Immature natural killer cell (primary cell): ENCODE results near the gene EHD1. TPM values are rescaled to one million over a fixed set of nuclear protein-coding genes. Genes with fewer than 3 reads are reported as not detected.
A peak's percentile ranks its signal among the peaks of the same experiment; 100 is the strongest.
"Not testable (repeated sequence)": the region's sequence is repeated elsewhere in the genome, so short reads cannot be mapped to it uniquely, and the experiment has no call there.

Experiments
- DNase-seq, 3 donors: peaks; one replicate each; pipeline ENCODE4 v3.0.0; 2022; ENCODE audit warnings: mixed read lengths in 1 of 3
- H3K27ac Mint-ChIP-seq, 6 donors: one replicate each; pipeline ENCODE4 v1.8.0; 2020; ENCODE audit warnings: mixed read lengths in 6 of 6, mild to moderate bottlenecking in 5 of 6, inconsistent platforms in 4 of 6, moderate library complexity in 3 of 6
- H3K27me3 Mint-ChIP-seq, 3 donors: one replicate each; pipeline ENCODE4 v1.8.0; 2020 to 2021; ENCODE audit warnings: low read depth in 3 of 3, mild to moderate bottlenecking in 3 of 3, mixed read lengths in 3 of 3, moderate library complexity in 3 of 3, inconsistent platforms in 1 of 3
- H3K36me3 Mint-ChIP-seq, 3 donors: one replicate each; pipeline ENCODE4 v1.8.0; 2020; ENCODE audit warnings: mixed read lengths in 3 of 3, inconsistent platforms in 2 of 3, mild to moderate bottlenecking in 2 of 3
- H3K4me1 Mint-ChIP-seq, 2 donors: one replicate each; pipeline ENCODE4 v1.8.0; 2020; ENCODE audit warnings: inconsistent platforms in 2 of 2, mild to moderate bottlenecking in 2 of 2, mixed read lengths in 2 of 2, moderate library complexity in 1 of 2
- H3K4me3 Mint-ChIP-seq, 5 donors: one replicate each; pipeline ENCODE4 v1.8.0; 2020; ENCODE audit warnings: mild to moderate bottlenecking in 5 of 5, mixed read lengths in 5 of 5, inconsistent platforms in 3 of 5, moderate library complexity in 3 of 5
- H3K9me3 Mint-ChIP-seq, 6 donors: one replicate each; pipeline ENCODE4 v1.8.0; 2020; ENCODE audit warnings: mild to moderate bottlenecking in 6 of 6, mixed read lengths in 6 of 6, inconsistent platforms in 4 of 6, moderate library complexity in 3 of 6
- polyA plus RNA-seq, 3 donors: library from polyadenylated mRNA; unstranded; fragments of 300-500 nt; fragmentation: Illumina TruSeq; gene quantifications; one replicate each; pipeline ENCODE4 v1.2.3, GENCODE V29; 2021

Gene EHD1
- polyA plus RNA-seq, 3 donors from 2014 or later = 136 to 247 (median 160) TPM

- DNase-seq = no peak
- H3K4me3 Mint-ChIP-seq = no peak overlapping the region
- peaks cover 6% of the 10 kb centered on the region in 2 donors for H3K4me1 Mint-ChIP-seq
- no peak overlapping the region for H3K27ac Mint-ChIP-seq
- no peaks in the 10 kb centered on the region for H3K9me3 Mint-ChIP-seq
- H3K36me3 Mint-ChIP-seq = peaks cover 0 to 3% (median 3%) of the 10 kb centered on the region in 3 donors
- H3K27me3 Mint-ChIP-seq = peaks cover 0 to 2% (median 0%) of the 10 kb centered on the region in 3 donors
Measured at GRCh38 chr11:64834031-64834722, 44.2 kb downstream of the EHD1 start.

- DNase-seq = no peak
- no peaks in the 10 kb centered on the region for H3K9me3 Mint-ChIP-seq
- peaks cover 6% of the 10 kb centered on the region in 2 donors for H3K4me1 Mint-ChIP-seq
- H3K27ac Mint-ChIP-seq = no peak overlapping the region
- H3K36me3 Mint-ChIP-seq = peaks cover 0 to 3% (median 3%) of the 10 kb centered on the region in 3 donors
- peaks cover 0 to 4% (median 0%) of the 10 kb centered on the region in 3 donors for H3K27me3 Mint-ChIP-seq
- H3K4me3 Mint-ChIP-seq = no peak overlapping the region
Measured at GRCh38 chr11:64833509-64833908, 44.9 kb downstream of the EHD1 start.

- Mint-ChIP-seq H3K4me1 (peaks cover 6% of the 10 kb centered on the region in 2 donors), H3K27me3 (peaks cover 0 to 4% (median 0%) of the 10 kb centered on the region in 3 donors), H3K27ac (no peak overlapping the region), H3K4me3 (no peak overlapping the region), H3K36me3 (peaks cover 0 to 3% (median 3%) of the 10 kb centered on the region in 3 donors), H3K9me3 (no peaks in the 10 kb centered on the region)
- no peak for DNase-seq
Measured at GRCh38 chr11:64833198-64833502, 45.3 kb downstream of the EHD1 start.

GRCh38 chr11:64832467-64833197 lies 45.8 kb downstream of the EHD1 start:
- H3K36me3 Mint-ChIP-seq = peaks cover 0 to 5% (median 3%) of the 10 kb centered on the region in 3 donors
- no peak overlapping the region for H3K4me3 Mint-ChIP-seq
- H3K9me3 Mint-ChIP-seq = no peaks in the 10 kb centered on the region
- no peak for DNase-seq
- peaks cover 0 to 4% (median 0%) of the 10 kb centered on the region in 3 donors for H3K27me3 Mint-ChIP-seq
- H3K4me1 Mint-ChIP-seq = peaks cover 6% of the 10 kb centered on the region in 2 donors
- no peak overlapping the region for H3K27ac Mint-ChIP-seq

GRCh38 chr11:64831411-64831891 lies 47.0 kb downstream of the EHD1 start:
- Mint-ChIP-seq H3K4me1 (no peaks in the 10 kb centered on the region), H3K9me3 (no peaks in the 10 kb centered on the region), H3K4me3 (no peak overlapping the region), H3K27ac (no peak overlapping the region), H3K36me3 (peaks cover 0 to 6% (median 3%) of the 10 kb centered on the region in 3 donors), H3K27me3 (peaks cover 0 to 4% (median 0%) of the 10 kb centered on the region in 3 donors)
- DNase-seq = no peak

GRCh38 chr11:64829536-64830251 lies 48.7 kb downstream of the EHD1 start:
- H3K4me1 Mint-ChIP-seq = no peaks in the 10 kb centered on the region
- no peak for DNase-seq
- no peak overlapping the region for H3K27ac Mint-ChIP-seq
- H3K9me3 Mint-ChIP-seq = no peaks in the 10 kb centered on the region
- no peak overlapping the region for H3K4me3 Mint-ChIP-seq
- peaks cover 0 to 6% (median 3%) of the 10 kb centered on the region in 3 donors for H3K36me3 Mint-ChIP-seq
- H3K27me3 Mint-ChIP-seq = peaks cover 0 to 4% (median 0%) of the 10 kb centered on the region in 3 donors

GRCh38 chr11:64827451-64827839 lies 51.0 kb downstream of the EHD1 start:
- H3K36me3 Mint-ChIP-seq = peaks cover 0 to 6% (median 3%) of the 10 kb centered on the region in 3 donors
- no peak for DNase-seq
- no peak overlapping the region for H3K27ac Mint-ChIP-seq
- H3K27me3 Mint-ChIP-seq = peaks cover 0 to 3% (median 2%) of the 10 kb centered on the region in 3 donors
- no peaks in the 10 kb centered on the region for H3K4me1 Mint-ChIP-seq
- no peaks in the 10 kb centered on the region for H3K9me3 Mint-ChIP-seq
- H3K4me3 Mint-ChIP-seq = no peak overlapping the region

GRCh38 chr11:64826578-64827450 lies 51.6 kb downstream of the EHD1 start:
- Mint-ChIP-seq H3K27me3 (peaks cover 0 to 3% (median 2%) of the 10 kb centered on the region in 3 donors), H3K36me3 (peaks cover 0 to 5% (median 1%) of the 10 kb centered on the region in 3 donors), H3K27ac (no peak overlapping the region), H3K4me1 (no peaks in the 10 kb centered on the region), H3K9me3 (no peaks in the 10 kb centered on the region), H3K4me3 (no peak overlapping the region)
- DNase-seq = no peak

- DNase-seq = no peak
- Mint-ChIP-seq H3K4me1 (no peaks in the 10 kb centered on the region), H3K27me3 (peaks cover 0 to 3% (median 2%) of the 10 kb centered on the region in 3 donors), H3K36me3 (peaks cover 0 to 3% (median 0%) of the 10 kb centered on the region in 3 donors), H3K4me3 (no peak overlapping the region), H3K27ac (no peak overlapping the region), H3K9me3 (no peaks in the 10 kb centered on the region)
Measured at GRCh38 chr11:64826062-64826461, 52.4 kb downstream of the EHD1 start.

GRCh38 chr11:64823568-64824119 lies 54.8 kb downstream of the EHD1 start:
- Mint-ChIP-seq H3K36me3 (peaks cover 0 to 3% (median 0%) of the 10 kb centered on the region in 3 donors), H3K27me3 (peaks cover 0 to 2% (median 1%) of the 10 kb centered on the region in 3 donors), H3K27ac (no peak overlapping the region)

GRCh38 chr11:64817476-64817875 lies 60.9 kb downstream of the EHD1 start:
- peak overlapping the region in 1 of 6 donors; percentile 3 for H3K27ac Mint-ChIP-seq
- no peaks in the 10 kb centered on the region for H3K9me3 Mint-ChIP-seq
- H3K4me3 Mint-ChIP-seq = no peak overlapping the region
- H3K4me1 Mint-ChIP-seq = no peaks in the 10 kb centered on the region
- H3K27me3 Mint-ChIP-seq = peaks cover 0 to 5% (median 2%) of the 10 kb centered on the region in 3 donors
- no peak for DNase-seq
- no peaks in the 10 kb centered on the region for H3K36me3 Mint-ChIP-seq

More at GRCh38 chr11:64823568-64824119, 54.8 kb downstream of the EHD1 start:
- H3K4me3 Mint-ChIP-seq = no peak overlapping the region
- H3K4me1 Mint-ChIP-seq = no peaks in the 10 kb centered on the region
- no peak for DNase-seq
- no peaks in the 10 kb centered on the region for H3K9me3 Mint-ChIP-seq

- not testable (repeated sequence) for H3K4me1 Mint-ChIP-seq, H3K4me3 Mint-ChIP-seq, H3K27me3 Mint-ChIP-seq, DNase-seq, H3K36me3 Mint-ChIP-seq, H3K9me3 Mint-ChIP-seq, H3K27ac Mint-ChIP-seq
Measured at GRCh38 chr11:64815433-64815832, 63.0 kb downstream of the EHD1 start.

GRCh38 chr11:64814712-64815187 lies 63.7 kb downstream of the EHD1 start:
- no peak for DNase-seq
- H3K27ac Mint-ChIP-seq = no peak overlapping the region
- H3K4me1 Mint-ChIP-seq = peaks cover 10 to 11% of the 10 kb centered on the region in 2 donors
- peaks cover 0 to 5% (median 3%) of the 10 kb centered on the region in 3 donors for H3K27me3 Mint-ChIP-seq
- H3K36me3 Mint-ChIP-seq = no peaks in the 10 kb centered on the region
- H3K9me3 Mint-ChIP-seq = no peaks in the 10 kb centered on the region
- H3K4me3 Mint-ChIP-seq = no peak overlapping the region
